ENCODE data around the gene SASH1.
"Not testable (repeated sequence)": the region's sequence is repeated elsewhere in the genome, so short reads cannot be mapped to it uniquely, and the experiment has no call there.

SASH1 gene

DNA sequence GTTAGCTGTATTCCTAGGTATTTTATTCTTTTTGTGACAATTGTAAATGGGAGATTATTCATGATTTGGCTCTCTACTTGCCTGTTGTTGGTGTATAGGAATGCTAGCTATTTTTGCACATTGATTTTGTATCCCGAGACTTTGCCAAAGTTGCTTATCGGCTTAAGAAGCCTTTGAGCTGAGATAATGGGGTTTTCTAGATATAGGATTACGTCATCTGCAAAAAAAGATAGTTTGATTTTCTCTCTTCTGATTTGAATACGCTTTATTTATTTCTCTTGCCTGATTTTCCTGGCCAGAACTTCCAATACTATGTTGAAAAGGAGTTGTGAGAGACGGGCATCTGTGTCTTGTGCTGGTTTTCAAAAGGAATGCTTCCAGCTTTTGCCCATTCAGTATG is 241.0 kb downstream of the SASH1 start:
- DNase-seq (ENCODE audit: low read depth in 2 of 2) = no peak

DNA sequence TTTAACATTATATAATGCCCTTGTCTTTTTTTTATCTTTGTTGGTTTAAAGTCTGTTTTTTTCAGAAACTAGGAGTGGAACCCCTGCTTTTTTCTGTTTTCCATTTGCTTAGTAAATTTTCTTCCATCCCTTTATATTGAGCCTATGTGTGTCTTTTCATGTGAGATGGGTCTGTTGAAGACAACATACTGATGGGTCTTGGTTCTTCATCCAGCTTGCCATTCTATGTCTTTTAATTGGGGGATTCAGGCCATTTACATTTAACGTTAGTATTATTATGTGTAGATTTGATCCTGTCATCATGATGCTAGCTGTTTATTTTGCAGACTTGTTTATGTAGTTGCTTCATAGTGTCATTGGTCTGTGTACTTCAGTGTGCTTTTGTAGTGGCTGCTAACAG is 243.0 kb downstream of the SASH1 start:
- DNase-seq (ENCODE audit: low read depth in 2 of 2) = not testable (repeated sequence)

DNA sequence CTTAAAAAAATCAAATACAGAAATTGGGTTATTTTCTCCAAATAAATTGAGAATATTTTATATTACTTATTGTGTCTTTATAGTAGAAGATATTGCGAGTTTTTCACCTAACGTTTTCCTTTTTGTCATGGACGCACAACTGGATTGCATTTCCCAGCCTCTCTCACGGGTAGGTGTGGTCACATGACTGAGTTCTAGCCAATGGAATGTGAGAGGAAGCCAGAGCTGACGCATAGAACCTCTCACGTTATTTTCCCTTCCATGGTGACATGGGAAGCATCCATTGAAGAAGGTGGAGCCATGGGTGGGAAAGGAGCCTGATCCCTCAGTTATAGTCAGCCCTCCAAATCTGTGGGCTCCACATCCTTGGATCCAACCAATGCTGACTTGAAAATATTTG is 248.2 kb downstream of the SASH1 start:
- no peak for DNase-seq (ENCODE audit: low read depth in 2 of 2)

DNA sequence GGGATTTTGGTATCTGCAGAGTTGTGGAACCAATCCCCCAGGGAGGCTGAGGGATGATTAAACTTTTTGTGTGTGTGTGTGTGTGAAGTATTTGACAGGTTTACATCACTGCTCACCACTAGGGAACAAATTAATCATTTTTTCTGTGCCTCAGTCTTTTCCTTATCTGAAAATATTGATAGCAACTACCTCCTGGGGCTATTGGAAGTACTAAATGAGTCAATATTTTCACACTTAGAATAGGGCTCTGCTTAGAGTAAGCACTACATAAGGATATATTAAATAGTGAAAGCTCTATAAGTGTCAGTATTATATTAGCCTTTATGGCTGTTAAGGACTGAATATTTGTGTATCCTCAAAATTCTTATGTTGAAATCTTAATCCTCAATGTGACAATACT is 249.0 kb downstream of the SASH1 start:
- no peak for DNase-seq (ENCODE audit: low read depth in 2 of 2)

DNA sequence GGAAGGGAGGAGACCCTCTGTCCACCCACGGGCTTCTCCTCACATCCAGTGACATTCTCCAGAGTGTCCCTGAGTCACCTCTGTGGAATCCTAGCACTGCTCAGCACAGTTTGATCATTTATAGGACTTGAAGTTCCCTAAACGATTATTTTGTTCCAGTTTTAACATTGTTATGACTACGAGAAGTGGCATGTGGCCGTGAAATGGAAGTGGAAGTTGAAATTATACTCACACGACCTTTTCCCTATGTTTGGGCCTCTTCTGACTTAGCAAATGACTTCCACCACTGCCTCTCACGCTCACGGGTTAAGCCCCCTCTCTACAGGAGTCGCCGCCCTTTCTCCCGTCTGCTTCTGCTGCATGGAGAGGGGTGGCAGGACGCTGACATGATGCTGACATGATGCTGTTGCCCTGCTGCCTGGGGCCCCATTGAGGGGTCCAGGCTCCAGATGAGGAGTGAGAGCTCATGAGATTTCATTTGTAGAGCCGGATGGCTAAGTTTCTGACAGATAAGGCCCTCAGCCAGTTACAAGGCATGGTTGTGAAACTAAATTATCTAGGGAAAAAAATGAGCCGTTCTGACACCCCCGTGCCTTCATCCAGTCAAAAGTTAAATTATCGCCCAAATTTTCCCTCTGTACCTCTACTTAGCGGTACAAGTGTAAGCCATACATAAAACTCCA is 250.6 kb downstream of the SASH1 start:
- DNase-seq (ENCODE audit: low read depth in 2 of 2) = no peak

DNA sequence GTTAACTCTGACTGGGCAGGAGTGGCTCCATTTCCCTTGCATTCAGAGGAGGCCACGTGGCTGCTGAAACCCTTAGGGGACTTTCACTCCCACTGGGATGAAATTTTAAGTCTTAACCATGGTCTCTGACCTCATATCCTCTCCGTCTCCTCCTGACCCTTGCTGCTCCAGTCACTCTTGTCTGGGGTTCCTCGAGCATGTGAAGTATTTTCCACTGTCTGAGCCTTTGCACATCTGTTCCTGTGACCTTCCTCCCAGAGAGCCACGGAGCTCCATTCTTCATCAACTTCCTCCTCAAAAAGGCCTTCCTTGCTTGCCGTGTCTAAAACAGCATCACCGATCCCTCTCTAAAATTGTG is 251.2 kb downstream of the SASH1 start:
- no peak for DNase-seq (ENCODE audit: low read depth in 2 of 2)

DNA sequence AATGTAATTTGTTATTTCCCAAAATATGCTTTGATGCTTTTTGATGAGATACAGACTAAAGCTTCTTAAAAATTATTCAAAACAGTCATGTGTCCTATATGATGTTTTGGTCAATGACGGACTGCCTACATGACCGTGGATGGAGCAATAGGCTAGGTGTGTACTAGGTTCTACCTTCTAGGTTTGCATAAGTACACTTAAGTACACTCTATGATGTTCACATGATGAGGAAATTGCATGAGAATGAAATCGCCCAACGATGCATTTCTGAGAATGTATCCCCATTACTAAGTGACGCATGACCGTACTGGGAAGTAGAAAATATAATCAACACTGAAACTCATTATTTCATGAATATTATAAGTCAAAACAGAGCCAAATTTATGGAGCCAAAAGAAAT is 252.9 kb downstream of the SASH1 start:
- no peak for DNase-seq (ENCODE audit: low read depth in 2 of 2)

DNA sequence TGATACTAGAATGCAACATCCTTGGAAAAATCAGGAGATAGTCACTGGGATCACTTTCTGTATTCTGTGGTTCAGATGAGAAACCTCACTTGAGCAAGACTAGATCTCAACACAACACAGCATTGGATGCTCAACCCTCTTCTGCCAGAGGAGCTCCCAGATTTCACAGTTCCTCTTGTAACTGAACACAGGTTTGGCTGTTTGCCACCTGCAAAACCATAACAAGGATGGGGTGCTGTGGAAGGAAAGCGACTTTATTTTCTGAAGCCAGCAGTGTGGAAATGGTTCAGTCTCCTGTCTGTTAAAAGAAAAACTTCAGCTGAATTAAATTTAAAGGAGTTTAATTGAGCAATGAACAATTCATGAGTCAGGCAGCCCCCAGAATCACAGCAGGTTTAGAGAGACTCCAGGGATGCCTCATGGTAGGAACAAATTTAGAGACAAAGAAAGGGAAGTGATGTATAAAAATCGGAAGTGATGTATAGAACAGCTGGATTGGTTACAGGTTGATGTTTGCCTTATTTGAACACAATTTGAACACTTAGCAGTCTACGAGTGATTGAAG is 254.3 kb downstream of the SASH1 start:
- no peak for DNase-seq (ENCODE audit: low read depth in 2 of 2)

DNA sequence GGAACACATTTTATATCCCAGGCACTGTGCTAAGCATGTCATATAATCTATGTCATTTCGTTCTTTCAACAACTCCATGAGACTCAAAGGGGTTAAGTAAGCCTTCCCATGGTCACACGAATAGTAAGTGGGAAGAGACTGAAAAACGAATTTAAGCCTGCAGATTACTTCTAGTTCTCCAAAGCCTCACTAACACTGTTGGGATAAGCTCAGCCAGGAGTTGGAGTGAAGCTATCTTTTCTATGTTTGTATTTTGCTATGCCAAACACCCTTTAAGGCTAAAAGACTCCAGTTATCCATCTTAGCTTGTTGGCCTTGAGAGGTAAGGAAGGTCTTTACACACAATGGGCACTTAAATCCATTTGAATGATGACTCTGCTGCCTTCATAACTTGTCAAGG is 256.1 kb downstream of the SASH1 start:
- DNase-seq (ENCODE audit: low read depth in 2 of 2) = no peak

DNA sequence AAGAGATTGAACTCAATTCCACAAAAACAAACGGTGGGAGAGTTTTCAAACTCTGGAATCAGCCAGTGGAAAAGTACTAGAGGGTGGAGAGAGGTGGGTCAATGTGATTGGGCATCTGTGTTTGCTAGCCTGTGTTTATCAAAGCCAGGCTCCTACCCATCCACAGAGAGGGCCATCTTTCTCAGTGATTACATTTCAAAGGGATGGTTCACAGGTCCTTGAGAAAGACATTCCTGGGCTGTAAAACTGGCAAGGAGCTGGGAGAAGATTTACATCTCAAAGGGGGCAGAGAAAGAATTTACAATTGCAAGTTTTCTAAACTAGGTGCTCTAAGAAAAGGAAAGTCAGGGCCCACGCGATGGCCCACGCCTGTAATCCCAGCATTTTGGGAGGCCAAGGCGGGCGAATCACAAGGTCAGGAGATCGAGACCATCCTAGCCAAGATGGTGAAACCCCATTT is 257.4 kb downstream of the SASH1 start:
- no peak for DNase-seq (ENCODE audit: low read depth in 2 of 2)
